RPMI7951 (cell line): ENCODE results near the gene CD47. TPM values are rescaled to one million over a fixed set of nuclear protein-coding genes. Genes with fewer than 3 reads are reported as not detected.

Source experiments
- DNase-seq: peaks from one replicate; pipeline ENCODE4 v3.0.0-alpha.2; 2012; ENCODE audit warnings: low read depth
- total RNA-seq: library from RNA; depleted of rRNA; stranded (reverse); fragments of >200 nt; shearing (Covaris generic); gene quantifications from 2 replicates; pipeline ENCODE4 v1.2.3, GENCODE V29; 2014

The CD47 gene
- total RNA-seq, 1 experiment from 2014 or later = 93.7 TPM

DNA sequence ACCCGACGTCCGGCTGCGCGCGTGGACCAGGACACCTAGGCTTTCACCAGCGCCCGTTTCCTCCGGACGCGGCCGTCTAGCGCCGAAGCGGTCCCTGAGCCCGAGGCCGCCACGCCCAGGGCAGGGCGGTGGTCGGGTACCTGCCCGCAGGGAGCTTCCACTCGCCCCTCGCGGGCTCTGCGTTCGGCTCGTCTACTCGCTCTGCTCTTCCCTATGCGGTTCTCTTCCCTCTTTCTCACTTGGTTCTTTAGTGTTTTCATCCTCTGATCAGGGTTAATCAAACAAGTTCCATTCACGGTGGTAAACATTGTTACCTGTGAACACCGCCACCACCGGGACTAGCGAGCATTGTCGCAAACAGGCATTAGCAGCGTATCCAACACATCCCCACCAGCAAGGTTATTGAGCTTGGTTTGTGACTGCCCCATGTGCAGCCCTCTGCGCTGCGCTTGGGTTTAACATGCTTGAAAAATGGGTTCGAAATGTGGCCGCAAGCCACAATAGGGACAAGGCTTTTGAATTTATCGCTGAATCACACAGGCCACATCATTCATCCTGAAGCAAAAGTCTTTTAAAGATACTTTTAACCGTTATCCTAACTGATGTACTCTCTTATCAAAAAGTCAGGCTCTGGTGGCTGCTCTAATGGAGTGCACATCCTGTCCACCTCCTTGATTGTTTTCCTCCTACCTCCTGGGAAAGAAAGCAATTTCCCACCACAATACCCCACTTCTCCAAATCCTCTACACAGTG is 843 bp upstream of the CD47 start:
- DNase-seq = no peak

DNA sequence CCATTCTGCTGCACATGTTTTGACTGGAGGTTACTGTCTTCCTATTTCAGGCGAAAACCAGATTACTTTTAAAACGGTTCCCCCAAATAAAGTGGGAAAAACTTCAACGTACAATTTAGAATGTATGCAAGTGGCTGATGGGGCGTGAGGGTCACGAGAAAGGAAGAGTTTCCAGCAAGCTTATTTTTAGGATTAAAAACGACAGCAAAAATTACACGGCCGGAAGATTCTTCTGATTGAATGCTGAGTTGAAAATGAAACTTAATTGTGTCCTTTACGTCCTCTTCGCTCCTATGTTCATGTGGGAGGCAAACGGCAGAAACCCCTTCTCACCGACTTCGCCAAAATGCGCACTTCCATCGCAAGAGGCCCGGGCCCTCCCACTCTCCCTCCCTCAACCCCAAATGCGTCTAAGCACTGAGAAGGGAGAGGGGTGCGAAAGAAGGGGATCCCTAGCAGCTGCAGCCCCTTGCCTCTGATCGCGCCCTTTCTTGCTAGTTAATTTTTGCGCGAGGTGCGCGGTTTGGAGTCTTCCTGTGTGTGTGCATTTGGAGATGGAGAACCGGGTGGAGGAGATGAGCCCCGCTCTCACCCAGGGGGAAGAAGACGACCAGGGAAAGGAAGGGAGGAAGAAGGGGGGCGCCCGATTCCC is 656 bp downstream of the CD47 start:
- peak; percentile 49 for DNase-seq

GRCh38 chr3:108089579-108089978 is 1.3 kb downstream of the CD47 start:
- peak; percentile 13 for DNase-seq

GRCh38 chr3:108088697-108089096 is 2.1 kb downstream of the CD47 start:
- DNase-seq = peak; percentile 67

DNA sequence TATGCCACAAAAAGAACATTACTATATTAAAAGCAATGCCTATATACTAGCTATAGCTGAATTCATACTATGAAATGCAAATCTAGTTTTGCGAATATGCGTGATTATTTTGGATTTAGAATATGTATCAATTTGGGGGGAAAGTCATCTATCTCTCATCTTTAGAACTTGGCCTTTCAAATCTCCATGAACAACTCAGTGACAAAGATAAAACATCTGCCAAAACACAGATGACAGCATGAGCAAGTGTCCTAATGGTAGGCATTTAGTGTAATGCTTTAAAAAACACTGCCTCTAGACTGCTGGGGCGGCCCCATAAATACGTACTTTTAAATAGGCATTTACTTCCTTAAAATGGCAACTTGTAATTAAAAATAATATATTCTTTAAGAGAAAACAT is 2.7 kb downstream of the CD47 start:
- DNase-seq = no peak

DNA sequence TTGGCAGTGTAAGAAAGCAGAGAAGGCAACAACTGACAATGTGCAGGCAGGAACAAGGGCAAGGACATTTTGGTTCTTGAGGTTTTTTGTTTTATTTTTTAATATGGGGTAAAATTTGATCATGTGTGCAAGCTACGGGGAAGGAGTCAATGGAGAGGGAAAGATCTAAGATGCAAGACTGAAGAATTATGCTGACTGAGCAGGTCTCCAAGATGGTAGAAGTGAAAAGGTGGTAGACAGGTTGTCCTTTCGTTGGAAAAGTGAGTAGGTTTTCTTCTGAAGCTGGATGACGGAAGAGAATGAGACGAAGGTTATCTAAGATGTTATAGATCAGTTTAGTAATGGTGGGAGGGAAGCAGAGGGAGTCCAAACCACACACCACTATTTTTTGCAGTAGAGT is 4.2 kb downstream of the CD47 start:
- DNase-seq = no peak

DNA sequence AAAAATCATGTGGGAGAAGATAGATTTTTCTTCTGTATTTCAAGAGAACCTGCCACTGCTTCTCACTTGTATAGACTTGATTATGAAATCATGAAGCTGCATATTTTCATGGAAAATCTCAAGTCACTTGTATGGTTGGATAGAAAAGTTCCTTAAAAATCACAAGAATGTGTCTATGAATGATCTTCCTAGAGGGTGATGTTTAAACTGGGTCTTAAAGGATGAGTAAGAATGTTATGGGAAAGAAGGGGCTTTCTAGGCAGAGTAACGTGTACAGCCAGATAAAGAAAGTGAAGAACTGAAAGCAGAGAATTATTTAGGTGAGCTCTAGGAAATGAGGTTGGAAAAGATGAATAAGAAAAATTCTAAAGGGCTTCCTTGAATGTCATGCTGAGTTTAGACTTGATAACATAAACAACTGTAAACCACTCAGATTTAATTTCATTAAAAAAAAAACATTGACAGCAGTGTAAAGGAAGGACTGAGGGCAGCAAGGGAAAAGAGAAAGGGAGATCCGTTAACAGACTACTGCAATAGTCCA is 5.0 kb downstream of the CD47 start:
- no peak for DNase-seq

DNA sequence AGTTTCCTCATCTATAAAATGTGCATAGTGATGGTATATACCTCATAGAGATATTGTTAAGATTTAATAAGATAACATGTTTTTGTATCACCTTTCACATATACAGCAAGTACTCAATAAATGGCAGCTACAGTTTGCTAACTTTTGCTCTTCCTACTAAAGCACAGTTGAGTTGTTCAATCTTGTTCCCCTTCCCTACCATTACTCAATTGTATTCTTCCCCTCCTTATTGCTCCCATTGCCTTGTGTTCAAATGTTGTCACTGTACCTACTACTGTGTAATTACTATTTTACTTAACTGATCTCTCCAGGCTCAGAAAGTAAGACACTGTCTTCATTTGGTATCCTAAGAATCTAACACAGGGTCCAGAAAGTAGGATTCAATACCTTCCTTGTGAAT is 5.5 kb downstream of the CD47 start:
- no peak for DNase-seq

DNA sequence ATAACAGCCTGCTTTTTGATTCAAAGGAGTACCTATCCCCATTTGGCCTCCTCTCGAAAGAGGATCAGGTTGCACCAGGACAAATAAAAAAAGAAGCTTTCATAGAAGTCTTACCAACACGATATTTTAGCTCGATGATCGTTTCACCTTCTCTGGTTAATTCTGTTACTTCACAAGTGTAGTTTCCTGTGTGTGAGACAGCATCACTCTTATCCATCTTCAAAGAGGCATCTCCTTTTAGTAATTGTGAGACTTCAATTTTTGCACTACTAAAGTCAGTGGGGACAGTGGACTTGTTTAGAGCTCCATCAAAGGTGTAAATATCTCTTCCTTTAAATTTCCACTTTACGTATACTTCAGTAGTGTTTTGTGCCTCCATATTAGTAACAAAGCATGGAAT is 11.0 kb downstream of the CD47 start:
- DNase-seq = no peak

- no peak for DNase-seq
These were observed 11.8 kb downstream of the CD47 start for GRCh38 chr3:108079043-108079442.

DNA sequence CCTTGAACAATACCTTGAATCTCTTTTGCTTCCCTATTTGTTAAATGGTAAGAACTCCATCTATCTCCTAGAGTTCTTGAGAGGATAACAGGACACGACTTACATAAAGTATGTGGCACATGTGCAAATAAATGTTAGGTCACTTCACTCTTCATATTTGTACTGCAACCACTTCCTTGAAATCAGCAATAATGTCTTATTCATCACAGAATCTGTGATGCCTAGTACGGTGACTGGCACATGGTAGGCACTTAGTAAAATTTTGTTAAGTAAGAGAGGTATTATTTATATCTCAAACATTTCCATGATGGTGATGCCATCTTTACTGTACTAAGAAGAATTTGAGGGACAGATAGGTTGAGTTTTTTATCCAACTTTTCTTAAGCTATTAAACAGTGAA is 14.3 kb downstream of the CD47 start:
- no peak for DNase-seq

DNA sequence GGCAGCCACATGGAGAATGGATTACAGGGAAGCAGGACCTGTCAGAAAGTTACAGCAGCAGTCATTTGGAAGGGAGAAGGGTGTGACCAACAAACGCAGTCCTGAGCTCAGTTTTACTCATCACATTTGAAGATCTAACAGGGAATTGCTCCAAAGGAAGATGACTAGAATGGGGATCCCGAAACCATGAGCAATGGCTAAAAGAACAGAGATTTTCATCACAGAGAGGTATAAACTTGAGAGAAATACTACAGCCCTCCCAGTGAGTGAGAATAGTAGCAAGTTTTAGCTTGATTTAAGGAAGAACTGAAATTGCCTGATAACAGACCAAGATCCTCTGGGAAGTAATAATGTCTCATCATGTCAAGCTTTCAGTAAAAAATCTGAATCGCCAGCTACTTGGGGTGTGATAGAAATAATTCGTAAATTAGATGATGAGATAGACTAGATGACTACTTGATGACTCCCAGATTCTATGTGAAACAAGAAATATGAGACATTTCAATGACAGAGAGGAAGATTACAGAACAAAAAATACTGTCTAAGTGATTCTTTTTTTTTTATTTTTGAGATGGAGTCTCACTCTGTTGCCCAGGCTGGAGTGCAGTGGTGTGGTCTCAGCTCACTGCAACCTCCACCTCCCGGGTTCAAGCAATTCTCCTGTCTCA is 16.9 kb downstream of the CD47 start:
- DNase-seq = no peak

DNA sequence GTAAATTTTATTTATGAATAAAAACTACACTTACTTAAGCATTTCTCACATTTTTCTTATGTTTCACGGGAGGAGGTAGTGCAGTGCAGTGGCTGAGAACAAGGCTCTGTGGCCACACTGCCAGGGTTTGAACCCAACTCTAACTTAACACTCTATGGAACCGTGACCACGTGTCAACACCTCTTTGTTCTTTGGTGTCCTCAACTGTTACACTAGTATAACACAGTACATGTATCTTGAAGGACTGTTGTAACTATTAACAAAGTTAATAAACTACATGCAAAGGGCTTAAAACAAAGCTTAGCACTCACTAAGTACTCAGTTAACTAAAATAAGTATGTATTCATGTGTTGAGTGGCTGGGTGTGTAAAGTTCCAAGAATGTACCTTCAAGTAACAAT is 19.5 kb downstream of the CD47 start:
- DNase-seq = no peak

- DNase-seq = no peak
These were observed 20.5 kb downstream of the CD47 start for GRCh38 chr3:108070356-108070755.

GRCh38 chr3:108067768-108068167 is 23.1 kb downstream of the CD47 start:
- DNase-seq = no peak

GRCh38 chr3:108065096-108065495 is 25.7 kb downstream of the CD47 start:
- DNase-seq = no peak

DNA sequence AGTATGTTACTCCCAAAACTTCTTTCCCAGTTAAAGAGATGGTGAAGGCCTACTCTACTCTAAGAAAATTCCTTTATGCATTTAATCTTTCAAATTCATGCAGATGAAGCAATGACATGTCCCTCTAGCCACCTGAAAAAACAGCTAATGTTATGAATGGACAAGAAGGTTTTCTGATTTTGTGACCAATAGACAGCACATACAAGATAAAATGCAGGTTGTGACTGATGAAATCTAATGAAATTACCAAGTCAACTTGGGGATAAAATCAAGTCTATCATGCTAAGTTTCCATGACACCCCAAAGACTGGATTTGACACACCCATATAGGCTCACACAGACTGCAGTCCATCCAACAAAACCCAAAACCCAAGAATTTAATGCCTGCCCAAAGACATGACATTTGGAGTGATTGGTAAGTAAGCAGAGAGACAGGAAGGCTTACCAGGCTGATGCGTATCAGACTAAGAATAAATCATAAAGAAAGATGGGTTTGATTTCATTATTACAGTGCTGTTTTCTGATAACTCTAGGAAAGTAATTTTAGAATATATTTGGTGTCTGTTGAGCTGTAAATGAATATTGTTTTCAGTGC is 26.4 kb downstream of the CD47 start:
- no peak for DNase-seq

GRCh38 chr3:108062051-108062450 is 28.8 kb downstream of the CD47 start:
- DNase-seq = no peak

DNA sequence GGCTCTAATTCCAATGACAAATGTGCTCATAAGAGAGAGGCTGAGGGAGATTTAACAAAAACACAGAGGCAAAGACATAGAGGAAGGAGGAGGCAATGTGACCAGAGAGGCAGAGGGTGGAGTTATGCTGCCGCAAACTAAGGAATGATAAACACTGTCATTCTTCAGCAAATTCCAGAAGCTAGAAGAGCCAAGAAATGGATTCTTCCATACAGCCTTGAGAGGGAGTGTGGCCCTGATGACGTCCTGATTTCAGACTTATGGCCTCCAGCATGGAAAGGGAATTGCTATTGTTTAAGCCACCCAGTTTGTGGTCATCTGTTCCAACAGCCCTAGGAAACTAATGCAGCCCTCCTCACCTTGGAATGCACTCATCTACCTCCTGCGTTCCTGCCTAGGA is 30.5 kb downstream of the CD47 start:
- DNase-seq = no peak

- no peak for DNase-seq
These were observed 34.9 kb downstream of the CD47 start for GRCh38 chr3:108055931-108056330.

DNA sequence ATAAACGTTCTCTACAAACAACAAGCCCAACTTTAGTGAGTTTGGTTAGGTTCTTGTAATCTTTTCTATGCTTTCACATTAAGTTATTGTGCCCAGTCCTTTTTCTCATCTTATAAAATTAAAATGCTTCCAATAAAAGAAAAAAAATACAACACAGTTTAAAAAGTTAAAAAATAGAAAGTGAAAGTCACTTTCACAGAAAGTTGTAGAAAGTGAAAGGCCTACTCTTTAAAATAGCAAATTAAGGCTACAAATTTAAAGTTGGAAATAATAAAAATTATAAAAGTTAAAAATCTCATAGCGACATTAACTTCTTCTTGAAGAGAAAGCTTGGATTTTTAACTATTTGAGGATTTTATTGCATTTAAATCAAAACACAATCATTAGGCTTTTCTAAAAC is 35.9 kb downstream of the CD47 start:
- no peak for DNase-seq

DNA sequence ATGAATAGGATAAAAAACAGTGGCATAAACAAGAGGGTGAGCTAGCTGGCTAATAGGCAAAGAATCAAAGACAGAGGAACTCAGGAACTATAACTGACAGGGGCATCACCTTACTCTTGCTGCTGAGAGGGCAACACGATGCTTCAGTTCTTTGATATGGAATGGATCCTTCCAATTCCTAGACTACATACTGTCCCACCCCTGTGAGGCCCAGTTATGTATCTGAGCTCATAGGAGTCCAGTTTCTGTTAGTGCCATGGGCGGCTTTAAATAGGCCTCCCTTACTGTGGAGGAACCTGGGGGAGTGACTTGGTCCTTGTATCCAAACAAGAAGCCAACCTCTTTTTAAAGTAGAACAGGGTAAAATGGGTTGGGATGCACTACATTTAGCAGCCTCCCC is 37.3 kb downstream of the CD47 start:
- DNase-seq = no peak
